ENCODE data around the gene COPS6.
"Not testable (repeated sequence)": the region's sequence is repeated elsewhere in the genome, so short reads cannot be mapped to it uniquely, and the experiment has no call there.

The COPS6 gene

DNA sequence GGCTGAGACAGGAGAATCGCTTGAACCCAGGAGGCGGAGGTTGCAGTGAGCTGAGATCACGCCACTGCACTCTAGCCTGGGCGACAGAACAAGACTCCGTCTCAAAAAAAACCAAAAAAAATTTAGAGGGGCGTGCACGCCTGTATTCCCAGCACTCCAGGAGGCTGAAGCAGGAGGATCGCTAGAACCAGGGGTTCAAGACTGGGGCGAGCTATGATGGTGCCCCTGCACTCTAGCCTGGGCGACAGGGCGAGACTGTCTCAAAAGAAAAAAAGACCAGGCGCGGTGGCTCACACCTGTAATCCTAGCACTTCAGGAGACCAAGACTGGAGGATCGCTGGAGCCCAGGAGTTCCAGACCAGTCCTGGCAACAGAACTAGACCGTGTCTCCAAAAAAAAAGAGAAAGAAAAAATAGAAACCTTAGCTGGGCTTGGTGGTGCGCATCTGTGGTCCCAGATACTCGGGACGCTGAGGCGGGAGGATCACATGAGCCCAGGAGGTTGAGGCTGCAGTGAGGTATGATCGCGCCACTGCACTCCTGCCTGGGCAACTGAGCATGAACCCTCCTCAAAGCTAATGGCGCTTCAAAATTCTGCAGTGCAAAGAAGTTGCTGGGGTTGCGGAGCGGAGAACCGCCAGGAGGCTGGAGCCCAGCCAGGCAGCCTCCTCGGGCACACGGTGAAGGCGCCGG is 37.6 kb downstream of the COPS6 start:
- in situ Hi-C loops (cut with MboI; ENCODE audit: low sequenced_read_pairs): no loop called here

GRCh38 chr7:100126931-100127865 is 38.4 kb downstream of the COPS6 start, which contains the start of gene MBLAC1:
MBLAC1 (plus strand) TSS chr7:100126967; CDS start chr7:100127396, 429 bp downstream.
- in situ Hi-C loops (cut with MboI; ENCODE audit: low sequenced_read_pairs): no loop called here

- in situ Hi-C loops (cut with MboI; ENCODE audit: low sequenced_read_pairs): no loop called here
Observed at GRCh38 chr7:100127866-100128636, 39.3 kb downstream of the COPS6 start.

- in situ Hi-C loops (cut with MboI; ENCODE audit: low sequenced_read_pairs): no loop called here
Observed at GRCh38 chr7:100128637-100128963, 39.8 kb downstream of the COPS6 start.

GRCh38 chr7:100130220-100130607 is 41.4 kb downstream of the COPS6 start:
- in situ Hi-C loops (cut with MboI; ENCODE audit: low sequenced_read_pairs): not testable (repeated sequence)

DNA sequence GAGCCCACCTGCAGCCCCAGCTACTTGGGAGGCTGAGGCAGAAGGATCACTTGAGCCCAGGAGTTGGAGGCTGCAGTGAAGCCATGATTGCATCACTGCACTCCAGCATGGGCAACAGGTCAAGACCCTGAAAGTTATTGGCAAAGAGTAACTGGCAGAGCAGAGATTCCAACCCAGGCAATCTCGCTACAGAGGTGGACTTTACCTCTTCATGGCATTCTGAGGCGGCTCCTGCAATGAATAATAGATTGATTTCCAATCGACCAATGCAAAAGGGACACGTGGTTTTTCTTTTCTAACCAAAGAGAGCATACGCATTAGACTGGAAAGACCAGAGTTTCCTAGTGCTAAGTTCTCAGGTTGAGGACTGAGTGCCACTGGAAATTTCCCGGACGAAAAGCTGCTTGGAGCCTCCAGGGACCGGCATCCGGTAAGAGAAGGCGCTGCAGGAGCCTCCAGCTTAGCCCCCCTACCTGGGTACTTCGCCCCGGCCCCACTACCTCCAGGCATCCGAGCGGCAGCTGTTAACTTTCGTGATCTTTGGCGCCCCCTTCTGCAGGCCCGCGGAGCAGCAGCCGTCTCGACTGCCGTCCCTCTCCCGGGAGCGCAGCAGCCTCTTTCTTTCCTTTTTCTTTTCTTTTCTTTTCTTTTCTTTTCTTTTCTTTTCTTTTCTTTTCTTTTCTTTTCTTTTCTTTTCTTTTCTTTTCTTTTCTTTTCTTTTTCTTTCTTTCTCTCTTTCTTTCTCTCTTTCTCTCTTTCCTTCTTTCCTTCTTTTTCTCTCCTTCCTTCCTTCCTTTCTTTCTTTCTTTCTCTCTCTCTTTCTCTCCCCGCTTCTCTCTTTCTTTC is 42.1 kb downstream of the COPS6 start:
- in situ Hi-C loops (cut with MboI; ENCODE audit: low sequenced_read_pairs): no loop called here

DNA sequence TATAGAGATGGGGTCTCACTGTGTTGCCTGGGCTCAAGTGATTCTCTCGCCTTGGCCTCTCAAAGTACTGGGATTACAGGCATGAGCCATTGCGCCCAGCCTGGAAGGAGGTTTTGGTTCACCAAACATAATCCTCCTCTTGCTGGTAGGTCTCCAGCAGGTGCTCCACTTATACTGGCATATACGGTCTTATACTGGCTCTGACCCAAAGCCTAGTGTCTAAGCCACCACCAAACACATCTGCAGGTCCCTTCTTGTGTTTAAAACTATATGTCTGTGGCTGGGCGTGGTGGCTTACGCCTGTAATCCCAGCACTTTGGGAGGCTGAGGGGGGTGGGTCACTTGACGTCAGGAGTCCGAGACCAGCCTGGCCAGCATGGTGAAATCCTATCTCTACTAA is 43.4 kb downstream of the COPS6 start:
- in situ Hi-C loops (cut with MboI; ENCODE audit: low sequenced_read_pairs): no loop called here

DNA sequence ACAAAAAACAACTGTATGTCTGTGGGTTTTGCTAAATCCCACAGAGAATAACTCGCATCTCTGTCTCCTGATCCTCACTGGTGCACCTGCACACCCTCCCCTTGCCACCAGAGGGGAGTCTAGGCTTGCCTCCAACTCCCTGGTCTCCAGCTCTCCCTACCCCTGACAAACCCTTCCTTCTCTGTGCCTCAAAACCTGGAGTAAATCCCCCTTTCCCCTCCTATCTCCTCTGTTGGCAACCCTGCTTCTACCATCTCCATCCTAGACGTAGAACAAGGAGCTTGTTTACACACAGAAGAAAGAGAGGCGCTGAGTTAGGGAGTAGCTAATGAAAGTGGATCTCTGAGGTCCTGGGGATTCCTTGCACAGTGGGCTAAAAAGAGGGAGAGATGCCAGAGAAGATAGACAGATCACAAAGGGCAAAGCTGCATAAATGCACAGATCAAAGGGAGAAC is 44.0 kb downstream of the COPS6 start:
- in situ Hi-C loops (cut with MboI; ENCODE audit: low sequenced_read_pairs): no loop called here

DNA sequence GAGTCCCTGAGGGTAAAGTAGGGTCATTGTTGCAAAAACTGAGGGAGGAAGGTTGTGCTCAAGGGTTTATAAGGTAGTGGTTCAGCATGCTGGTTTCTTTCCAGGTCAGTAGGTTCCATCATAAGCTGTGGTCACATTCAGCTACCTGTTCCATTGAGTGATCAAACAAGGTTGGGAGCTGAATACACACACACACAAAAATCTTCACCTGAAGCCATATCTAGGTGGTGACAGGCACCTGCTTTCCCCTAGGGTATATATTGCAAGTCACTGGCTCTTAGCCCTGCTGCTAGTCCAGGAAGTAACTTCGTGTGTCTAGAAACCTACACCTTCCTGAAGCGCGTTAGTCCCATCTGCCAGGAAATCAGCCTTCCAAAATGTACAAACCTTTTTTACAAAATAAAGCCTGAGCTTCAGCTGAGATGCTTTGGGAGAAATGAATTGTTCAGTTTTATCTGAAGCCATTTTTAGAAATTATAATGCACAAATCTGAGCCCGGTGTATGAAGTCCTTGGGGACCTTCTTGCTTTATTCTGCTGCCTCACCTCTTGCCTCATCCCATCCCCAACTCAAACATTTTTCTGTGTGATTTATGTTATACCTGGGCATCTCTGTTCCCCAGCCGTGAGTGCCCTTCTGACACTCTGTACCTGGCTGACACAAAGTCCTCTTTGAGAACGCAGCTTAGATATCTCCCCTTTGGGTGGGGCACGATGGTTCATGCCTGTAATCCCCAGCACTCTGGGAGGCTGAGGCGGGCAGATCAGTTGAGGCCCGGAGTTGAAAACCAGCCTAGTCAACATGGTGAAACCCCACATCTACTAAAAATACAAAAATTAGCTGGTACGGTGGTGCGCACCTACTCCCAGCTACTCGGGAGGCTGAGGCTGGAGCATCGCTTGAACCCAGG is 49.3 kb downstream of the COPS6 start:
- in situ Hi-C loops (cut with MboI; ENCODE audit: low sequenced_read_pairs): no loop called here

DNA sequence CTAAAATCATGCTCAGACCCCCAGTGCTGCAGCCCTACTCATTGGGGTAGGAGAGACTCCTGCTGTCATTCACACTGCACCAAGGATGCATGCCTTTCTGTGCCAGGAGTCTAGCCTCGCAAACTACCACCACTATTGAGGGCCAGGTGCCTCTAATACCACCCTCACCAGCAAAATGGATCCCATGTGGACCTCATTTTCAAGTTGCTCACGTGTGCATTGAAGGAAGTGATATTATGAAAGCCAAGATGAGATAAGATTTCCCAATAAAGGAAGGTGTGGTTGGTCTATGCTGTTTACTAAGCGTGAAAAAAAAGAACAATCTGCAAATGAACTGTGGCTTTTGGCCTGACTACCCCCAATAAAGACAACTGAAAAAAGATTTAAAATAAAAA is 52.8 kb downstream of the COPS6 start:
- in situ Hi-C loops (cut with MboI; ENCODE audit: low sequenced_read_pairs): no loop called here
